Large intestine (tissue), 3 donors: ENCODE data around the gene PCDHGB6. TPM values are rescaled to one million over a fixed set of nuclear protein-coding genes. Genes with fewer than 3 reads are reported as not detected.
"Not testable (repeated sequence)": the region's sequence is repeated elsewhere in the genome, so short reads cannot be mapped to it uniquely, and the experiment has no call there.

ENCODE experiments used
- DNase-seq, 2 donors: peaks; one replicate each; pipeline versions ENCODE4 v3.0.0 to v3.0.0-alpha.2; 2013
- H3K27ac ChIP-seq: one replicate; pipeline ENCODE4 v1.5.1; 2013; ENCODE audit warnings: low read length
- H3K27me3 ChIP-seq: 2 replicates; pipeline ENCODE4 v1.6.1; 2013; ENCODE audit warnings: low read length; ENCODE audit not compliant: control insufficient read depth, insufficient read depth
- H3K36me3 ChIP-seq: 2 replicates; pipeline ENCODE4 v1.6.1; 2013; ENCODE audit warnings: low read length; ENCODE audit not compliant: control insufficient read depth, insufficient read depth
- H3K4me1 ChIP-seq: one replicate; pipeline ENCODE4 v1.6.1; 2013; ENCODE audit warnings: low read length; ENCODE audit not compliant: control insufficient read depth, insufficient read depth
- H3K4me3 ChIP-seq: one replicate; pipeline ENCODE4 v1.5.1; 2013; ENCODE audit warnings: low read length
- H3K9me3 ChIP-seq: one replicate; pipeline ENCODE4 v1.6.1; 2013; ENCODE audit warnings: mild to moderate bottlenecking, low read depth, low read length, moderate library complexity; ENCODE audit not compliant: control insufficient read depth
- WGBS: methylation state at CpG from one replicate; pipeline ENCODE4 v1.1.5; 2013; ENCODE audit warnings: low lambda C conversion rate; ENCODE audit not compliant: insufficient coverage; 5-methylcytosine and 5-hydroxymethylcytosine counted together
- polyA plus RNA-seq: library from polyadenylated mRNA; unstranded; fragments of 120-200 nt; gene quantifications from one replicate; pipeline ENCODE4 v1.2.1, GENCODE V29; 2013

PCDHGB6 gene
- polyA plus RNA-seq, 1 donor, result 2.9 TPM

GRCh38 chr5:141371572-141372475, 36.0 kb upstream of the PCDHGB6 start:
- Histone ChIP-seq H3K4me1 (no peaks in the 10 kb centered on the region), H3K36me3 (no peaks in the 10 kb centered on the region), H3K27me3 (peaks cover 45% of the 10 kb centered on the region), H3K27ac (no peak overlapping the region), H3K9me3 (peaks cover 37% of the 10 kb centered on the region), H3K4me3 (no peak overlapping the region)
- no CpG with 5 or more reads among the region's 69 CpGs for WGBS
- DNase-seq, result no peak

- Histone ChIP-seq H3K36me3 (no peaks in the 10 kb centered on the region), H3K9me3 (peaks cover 34% of the 10 kb centered on the region), H3K27me3 (peaks cover 45% of the 10 kb centered on the region), H3K4me3 (peak within 1 kb of the TSS; percentile 13), H3K27ac (no peak within 1 kb of the TSS), H3K4me1 (no peaks in the 10 kb centered on the region)
- no peak for DNase-seq
- WGBS, result no CpG with 5 or more reads among the region's 27 CpGs
Observed at GRCh38 chr5:141373673-141374317, 34.0 kb upstream of the PCDHGB6 start, which contains the start of gene PCDHGA6. TSS of gene PCDHGA6 (plus strand) at chr5:141373891. CDS start at chr5:141374084, 193 bp downstream.

GRCh38 chr5:141374627-141375026, 33.2 kb upstream of the PCDHGB6 start:
- Histone ChIP-seq H3K4me3 (no peak overlapping the region), H3K27ac (no peak overlapping the region), H3K27me3 (peaks cover 45% of the 10 kb centered on the region), H3K9me3 (peaks cover 34% of the 10 kb centered on the region), H3K36me3 (no peaks in the 10 kb centered on the region), H3K4me1 (no peaks in the 10 kb centered on the region)
- no CpG with 5 or more reads among the region's 14 CpGs for WGBS
- DNase-seq, result no peak

GRCh38 chr5:141375444-141376155, 32.2 kb upstream of the PCDHGB6 start:
- H3K4me1 ChIP-seq, H3K27ac ChIP-seq, H3K4me3 ChIP-seq, H3K36me3 ChIP-seq, DNase-seq: not testable (repeated sequence)
- H3K27me3 ChIP-seq, result peaks cover 39% of the 10 kb centered on the region
- H3K9me3 ChIP-seq, result peaks cover 34% of the 10 kb centered on the region
- WGBS, result no CpG with 5 or more reads among the region's 48 CpGs

DNA sequence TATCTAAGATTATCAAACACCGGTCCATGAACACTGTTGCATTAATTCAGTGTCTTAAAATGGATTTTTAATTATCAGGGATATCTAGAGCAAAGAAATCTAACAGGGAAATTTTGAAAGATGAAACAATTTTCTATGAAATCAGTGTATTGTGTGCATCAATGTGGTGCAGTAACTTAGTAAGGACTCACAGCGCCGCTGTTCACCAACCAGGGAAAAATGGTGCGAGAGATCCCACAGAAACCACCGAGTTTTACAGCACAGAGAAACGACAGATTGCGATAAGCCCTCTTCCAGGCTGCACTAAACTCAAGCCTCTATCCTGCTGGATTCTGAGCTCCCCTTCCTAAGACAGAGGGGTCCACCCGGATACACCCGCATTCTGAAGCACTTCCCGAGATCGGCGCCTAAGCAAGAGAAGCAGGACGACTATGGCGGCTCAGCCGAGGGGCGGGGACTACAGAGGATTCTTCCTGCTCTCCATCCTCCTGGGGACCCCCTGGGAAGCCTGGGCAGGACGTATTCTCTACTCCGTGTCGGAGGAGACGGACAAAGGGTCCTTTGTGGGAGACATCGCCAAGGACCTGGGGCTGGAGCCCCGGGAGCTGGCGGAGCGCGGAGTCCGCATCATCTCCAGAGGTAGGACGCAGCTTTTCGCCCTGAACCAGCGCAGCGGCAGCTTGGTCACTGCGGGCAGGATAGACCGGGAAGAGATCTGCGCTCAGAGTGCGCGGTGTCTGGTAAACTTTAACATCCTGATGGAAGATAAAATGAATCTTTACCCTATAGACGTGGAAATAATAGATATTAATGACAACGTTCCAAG, 25.1 kb upstream of the PCDHGB6 start, which contains the start of gene PCDHGA7:
Gene PCDHGA7, plus strand, starts transcription at position 274 of the 826 bp plus-strand sequence. Its CDS starts 158 bp downstream, at position 432.
- 24% methylated on average over 3 of the region's 37 CpGs for WGBS
- Histone ChIP-seq H3K9me3 (peaks cover 27% of the 10 kb centered on the region), H3K27me3 (peaks cover 24% of the 10 kb centered on the region), H3K4me3 (peak within 1 kb of the TSS; percentile 5), H3K36me3 (no peaks in the 10 kb centered on the region), H3K27ac (no peak within 1 kb of the TSS), H3K4me1 (no peaks in the 10 kb centered on the region)
- no peak for DNase-seq

- Histone ChIP-seq H3K9me3 (peaks cover 30% of the 10 kb centered on the region), H3K27me3 (peaks cover 27% of the 10 kb centered on the region), H3K27ac (no peak overlapping the region), H3K36me3 (no peaks in the 10 kb centered on the region), H3K4me1 (no peaks in the 10 kb centered on the region), H3K4me3 (no peak overlapping the region)
- no CpG with 5 or more reads among the region's 21 CpGs for WGBS
- DNase-seq, result no peak
Observed at GRCh38 chr5:141383345-141383744, 24.5 kb upstream of the PCDHGB6 start.

- no CpG with 5 or more reads among the region's 43 CpGs for WGBS
- DNase-seq, result no peak
- Histone ChIP-seq H3K4me3 (no peak overlapping the region), H3K4me1 (no peaks in the 10 kb centered on the region), H3K27ac (no peak overlapping the region), H3K36me3 (no peaks in the 10 kb centered on the region), H3K27me3 (peaks cover 38% of the 10 kb centered on the region), H3K9me3 (peaks cover 41% of the 10 kb centered on the region)
Observed at GRCh38 chr5:141384471-141385267, 23.2 kb upstream of the PCDHGB6 start.

DNA sequence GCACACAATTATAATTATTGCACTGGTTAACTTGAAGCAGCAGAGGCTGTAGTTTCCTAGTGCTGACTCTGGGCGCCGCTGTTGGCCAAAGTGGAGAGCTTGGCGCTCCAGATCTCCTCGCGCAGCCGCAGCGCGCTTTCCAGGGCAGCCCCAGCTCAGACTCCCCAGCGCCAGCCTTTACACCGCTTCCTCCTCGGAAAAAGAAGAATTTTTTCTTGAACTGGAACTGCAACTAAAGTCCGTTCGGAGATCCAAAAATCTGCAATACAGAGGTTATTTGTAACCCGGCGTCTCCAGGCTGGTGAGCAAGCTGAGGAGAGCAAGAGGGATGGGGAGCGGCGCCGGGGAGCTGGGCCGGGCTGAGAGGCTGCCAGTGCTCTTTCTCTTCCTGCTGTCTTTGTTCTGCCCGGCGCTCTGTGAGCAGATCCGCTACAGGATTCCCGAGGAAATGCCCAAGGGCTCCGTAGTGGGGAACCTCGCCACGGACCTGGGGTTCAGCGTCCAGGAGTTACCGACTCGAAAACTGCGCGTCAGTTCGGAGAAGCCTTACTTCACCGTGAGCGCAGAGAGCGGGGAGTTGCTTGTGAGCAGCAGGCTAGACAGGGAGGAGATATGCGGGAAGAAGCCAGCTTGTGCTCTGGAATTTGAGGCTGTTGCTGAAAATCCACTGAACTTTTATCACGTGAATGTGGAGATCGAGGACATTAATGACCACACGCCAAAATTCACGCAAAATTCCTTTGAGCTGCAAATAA, 20.1 kb upstream of the PCDHGB6 start, which contains the start of gene PCDHGB4:
Gene PCDHGB4, plus strand, starts transcription at position 142 of the 755 bp plus-strand sequence. Its CDS starts 187 bp downstream, at position 329.
- H3K4me1 ChIP-seq, H3K4me3 ChIP-seq, H3K36me3 ChIP-seq, DNase-seq, H3K27ac ChIP-seq: not testable (repeated sequence)
- peaks cover 46% of the 10 kb centered on the region for H3K9me3 ChIP-seq
- WGBS, result no CpG with 5 or more reads among the region's 40 CpGs
- H3K27me3 ChIP-seq, result peaks cover 42% of the 10 kb centered on the region
